Measurements from ENCODE around the gene ZBTB21. TPM values are rescaled to one million over a fixed set of nuclear protein-coding genes. Genes with fewer than 3 reads are reported as not detected.

Gene ZBTB21
- total and polyA plus RNA-seq, 2 experiments from 2014 or later: 10.7 TPM

DNA sequence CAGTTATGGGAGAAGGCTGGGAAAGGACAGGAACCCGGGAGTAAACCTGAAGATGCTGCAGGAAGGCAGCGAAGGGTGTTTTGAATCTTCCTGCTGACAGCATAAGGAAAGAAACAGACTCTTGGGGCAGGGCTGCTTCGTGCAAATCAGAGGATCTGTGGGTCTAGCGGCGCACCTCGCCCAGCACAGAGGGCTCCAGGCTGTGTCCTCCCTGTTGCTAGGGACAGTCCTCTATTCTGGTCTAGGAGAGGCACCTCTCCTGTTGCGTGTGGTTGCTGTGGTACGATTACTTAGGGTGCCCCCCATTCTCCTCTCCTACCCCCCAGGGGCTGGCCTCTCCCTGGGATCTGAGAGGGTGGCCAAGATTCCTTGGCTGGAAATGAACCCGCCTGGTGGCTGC, 67.7 kb downstream of the ZBTB21 start:
- Histone ChIP-seq H3K4me2 (ENCODE audit: unreplicated experiment) (no peak overlapping the region), H3K27me3 (replicated peaks; ENCODE audit: insufficient read depth) (no peaks in the 10 kb centered on the region), H3K79me2 (ENCODE audit: insufficient read depth) (peaks cover 89% of the 10 kb centered on the region), H4K20me1 (ENCODE audit: insufficient read depth) (no peaks in the 10 kb centered on the region), H3K4me3 (no peak overlapping the region), H3K9me2 (ENCODE audit: insufficient read depth) (no peaks in the 10 kb centered on the region), H3F3A (ENCODE audit: insufficient read depth) (peaks cover 3% of the 10 kb centered on the region), H3K27ac (no peak overlapping the region), H3K36me3 (ENCODE audit: low read depth) (no peaks in the 10 kb centered on the region), H2AFZ (no peak overlapping the region), H3K9me3 (ENCODE audit: low read depth) (no peaks in the 10 kb centered on the region), H3K4me1 (ENCODE audit: insufficient read depth) (peaks cover 4% of the 10 kb centered on the region), H3K9ac (no peak overlapping the region)
- DNase-seq: no peak
- in situ Hi-C loops (cut with MboI): loop anchor here (25.0 kb wide), 1 partner anchor 170 kb away; no protein-coding TSS in a partner anchor
- 89 to 92% methylated on average over 9 of the region's 9 CpGs for WGBS, 2 experiments (ENCODE audit: low coverage in 1 of 2, low lambda C conversion rate in 2 of 2, missing lambda C conversion rate in 2 of 2)
- TF ChIP-seq EZH2 (IDR thresholded peaks at IDR 0.05; ENCODE audit: insufficient read depth, poor library complexity, severe bottlenecking) (no peak), EZH2phosphoT487 (IDR thresholded peaks at IDR 0.05; ENCODE audit: insufficient read depth, low read depth) (no peak)

GRCh38 chr21:41941941-41942340, 68.2 kb downstream of the ZBTB21 start:
- no peak overlapping the region for H3K4me2 ChIP-seq (ENCODE audit: unreplicated experiment)
- H2AFZ ChIP-seq: no peak overlapping the region
- no peaks in the 10 kb centered on the region for H4K20me1 ChIP-seq (ENCODE audit: insufficient read depth)
- in situ Hi-C loops (cut with MboI): loop anchor here (25.0 kb wide), 1 partner anchor 170 kb away; no protein-coding TSS in a partner anchor
- H3K79me2 ChIP-seq (ENCODE audit: insufficient read depth): peaks cover 88% of the 10 kb centered on the region
- H3K27ac ChIP-seq: no peak overlapping the region
- no peak for DNase-seq
- H3K4me1 ChIP-seq (ENCODE audit: insufficient read depth): no peaks in the 10 kb centered on the region
- whole genome bisulfite sequencing, 2 experiments (ENCODE audit: low coverage in 1 of 2, low lambda C conversion rate in 2 of 2, missing lambda C conversion rate in 2 of 2): 93% methylated on average over 12 of the region's 12 CpGs
- no peak overlapping the region for H3K9ac ChIP-seq
- no peaks in the 10 kb centered on the region for H3K9me2 ChIP-seq (ENCODE audit: insufficient read depth)
- H3K36me3 ChIP-seq (ENCODE audit: low read depth): no peaks in the 10 kb centered on the region
- TF ChIP-seq EZH2phosphoT487 (IDR thresholded peaks at IDR 0.05; ENCODE audit: insufficient read depth, low read depth) (no peak), EZH2 (IDR thresholded peaks at IDR 0.05; ENCODE audit: insufficient read depth, poor library complexity, severe bottlenecking) (no peak)
- no peak overlapping the region for H3K4me3 ChIP-seq
- H3F3A ChIP-seq (ENCODE audit: insufficient read depth): no peaks in the 10 kb centered on the region
- H3K9me3 ChIP-seq (ENCODE audit: low read depth): no peaks in the 10 kb centered on the region
- H3K27me3 ChIP-seq (replicated peaks; ENCODE audit: insufficient read depth): no peaks in the 10 kb centered on the region

DNA sequence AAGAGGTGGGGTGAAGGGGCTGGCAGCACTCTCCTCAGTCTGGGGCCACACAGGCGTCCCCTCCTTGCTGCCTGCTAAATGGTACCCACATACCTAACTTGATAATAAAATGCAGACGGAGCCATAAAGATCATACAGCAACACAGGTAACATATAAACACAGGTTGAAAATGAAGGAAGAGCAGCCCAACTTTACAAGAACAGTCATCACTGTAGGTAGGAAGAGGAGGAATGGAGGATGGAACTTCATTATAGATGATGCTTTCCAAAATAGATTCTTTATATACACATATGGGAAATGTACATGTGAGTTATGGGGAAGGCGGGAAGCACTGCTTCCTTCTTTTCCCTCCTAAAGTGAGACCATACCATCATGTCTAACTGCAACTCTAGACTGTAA, 69.7 kb downstream of the ZBTB21 start:
- H4K20me1 ChIP-seq (ENCODE audit: insufficient read depth): no peaks in the 10 kb centered on the region
- no peak overlapping the region for H3K4me3 ChIP-seq
- no peak overlapping the region for H3K4me2 ChIP-seq (ENCODE audit: unreplicated experiment)
- no peak for DNase-seq
- no peaks in the 10 kb centered on the region for H3K9me2 ChIP-seq (ENCODE audit: insufficient read depth)
- H3K79me2 ChIP-seq (ENCODE audit: insufficient read depth): peaks cover 87% of the 10 kb centered on the region
- no peak overlapping the region for H2AFZ ChIP-seq
- no peaks in the 10 kb centered on the region for H3K9me3 ChIP-seq (ENCODE audit: low read depth)
- no peak for TF ChIP-seq EZH2 (IDR thresholded peaks at IDR 0.05; ENCODE audit: insufficient read depth, poor library complexity, severe bottlenecking)
- no peak for TF ChIP-seq EZH2phosphoT487 (IDR thresholded peaks at IDR 0.05; ENCODE audit: insufficient read depth, low read depth)
- H3K9ac ChIP-seq: no peak overlapping the region
- in situ Hi-C loops (cut with MboI): loop anchor here (25.0 kb wide), 1 partner anchor 172 kb away; no protein-coding TSS in a partner anchor
- no peaks in the 10 kb centered on the region for H3K36me3 ChIP-seq (ENCODE audit: low read depth)
- H3K27me3 ChIP-seq (replicated peaks; ENCODE audit: insufficient read depth): no peaks in the 10 kb centered on the region
- no peaks in the 10 kb centered on the region for H3F3A ChIP-seq (ENCODE audit: insufficient read depth)
- H3K27ac ChIP-seq: no peak overlapping the region
- no peaks in the 10 kb centered on the region for H3K4me1 ChIP-seq (ENCODE audit: insufficient read depth)
- 97 to 100% methylated on average over 3 of the region's 3 CpGs for WGBS, 2 experiments (ENCODE audit: low coverage in 1 of 2, low lambda C conversion rate in 2 of 2, missing lambda C conversion rate in 2 of 2)

DNA sequence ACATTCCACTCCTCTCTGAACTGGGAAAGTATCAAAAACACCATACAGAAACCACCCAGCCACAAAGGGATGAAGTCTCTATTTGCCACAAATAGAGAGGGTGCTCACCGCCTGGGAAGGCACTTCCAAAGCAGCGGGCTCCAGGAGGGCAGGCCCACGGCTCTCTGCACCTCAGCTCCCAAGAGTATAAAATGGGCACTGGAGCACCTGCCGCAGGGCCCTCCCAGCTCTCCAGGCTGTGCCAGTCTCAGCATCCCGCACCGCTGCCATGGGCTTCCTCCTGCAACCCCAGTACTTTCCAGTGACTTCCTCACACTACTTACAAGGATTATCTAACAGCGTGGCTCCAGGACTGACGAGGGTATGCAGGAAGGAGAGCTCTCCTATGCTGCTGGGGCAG, 70.8 kb downstream of the ZBTB21 start:
- no peaks in the 10 kb centered on the region for H3K36me3 ChIP-seq (ENCODE audit: low read depth)
- no peak overlapping the region for H3K9ac ChIP-seq
- H3F3A ChIP-seq (ENCODE audit: insufficient read depth): peaks cover 3% of the 10 kb centered on the region
- no peaks in the 10 kb centered on the region for H3K9me3 ChIP-seq (ENCODE audit: low read depth)
- H3K79me2 ChIP-seq (ENCODE audit: insufficient read depth): peaks cover 87% of the 10 kb centered on the region
- TF ChIP-seq EZH2 (IDR thresholded peaks at IDR 0.05; ENCODE audit: insufficient read depth, poor library complexity, severe bottlenecking): no peak
- no peak for TF ChIP-seq EZH2phosphoT487 (IDR thresholded peaks at IDR 0.05; ENCODE audit: insufficient read depth, low read depth)
- no peaks in the 10 kb centered on the region for H3K9me2 ChIP-seq (ENCODE audit: insufficient read depth)
- 92 to 98% methylated on average over 8 of the region's 8 CpGs for WGBS, 2 experiments (ENCODE audit: low coverage in 1 of 2, low lambda C conversion rate in 2 of 2, missing lambda C conversion rate in 2 of 2)
- H4K20me1 ChIP-seq (ENCODE audit: insufficient read depth): no peaks in the 10 kb centered on the region
- H3K4me1 ChIP-seq (ENCODE audit: insufficient read depth): no peaks in the 10 kb centered on the region
- no peaks in the 10 kb centered on the region for H3K27me3 ChIP-seq (replicated peaks; ENCODE audit: insufficient read depth)
- H3K4me2 ChIP-seq (ENCODE audit: unreplicated experiment): no peak overlapping the region
- in situ Hi-C loops (cut with MboI): loop anchor here (25.0 kb wide), 1 partner anchor 173 kb away; no protein-coding TSS in a partner anchor
- no peak overlapping the region for H3K4me3 ChIP-seq
- DNase-seq: no peak
- H3K27ac ChIP-seq: no peak overlapping the region
- no peak overlapping the region for H2AFZ ChIP-seq

Other genes starting within 250 kb of the ZBTB21 start
- gene RIPK4, start 243.3 kb downstream of the ZBTB21 start, total RNA-seq (2014; rRNA removed; shearing (Covaris generic)): 0.54 and 1.0 TPM in 2 replicates
- 0.43 and 0.46 TPM in 2 replicates for gene RIPK4, start 243.3 kb downstream of the ZBTB21 start, polyA plus RNA-seq (2016; fragmentation: Nextera tagmentation; extraction: Ambion mirVana)
- gene PRDM15, start 131.0 kb downstream of the ZBTB21 start, total RNA-seq (2014; rRNA removed; shearing (Covaris generic)): 2.5 and 4.2 TPM in 2 replicates
- 1.7 and 2.3 TPM in 2 replicates for gene PRDM15, start 131.0 kb downstream of the ZBTB21 start, polyA plus RNA-seq (2016; fragmentation: Nextera tagmentation; extraction: Ambion mirVana)
- 11.5 and 12.2 TPM in 2 replicates for gene C2CD2, start 56.3 kb downstream of the ZBTB21 start, total RNA-seq (2014; rRNA removed; shearing (Covaris generic))
- 5.9 and 7.6 TPM in 2 replicates for gene C2CD2, start 56.3 kb downstream of the ZBTB21 start, polyA plus RNA-seq (2016; fragmentation: Nextera tagmentation; extraction: Ambion mirVana)
- gene UMODL1, start 61.0 kb upstream of the ZBTB21 start, total RNA-seq (2014; rRNA removed; shearing (Covaris generic)): not detected in 2 replicates
- not detected in 2 replicates for gene UMODL1, start 61.0 kb upstream of the ZBTB21 start, polyA plus RNA-seq (2016; fragmentation: Nextera tagmentation; extraction: Ambion mirVana)
- gene ABCG1, start 208.8 kb upstream of the ZBTB21 start, total RNA-seq (2014; rRNA removed; shearing (Covaris generic)): not detected in 2 replicates
- gene ABCG1, start 208.8 kb upstream of the ZBTB21 start, polyA plus RNA-seq (2016; fragmentation: Nextera tagmentation; extraction: Ambion mirVana): 0.08 TPM in 1 of 2 replicates, not detected in the other

Measured in GM23248 (cell line).